ENCODE data around the gene HELZ2.
"Not testable (repeated sequence)": the region's sequence is repeated elsewhere in the genome, so short reads cannot be mapped to it uniquely, and the experiment has no call there.

Gene HELZ2

DNA sequence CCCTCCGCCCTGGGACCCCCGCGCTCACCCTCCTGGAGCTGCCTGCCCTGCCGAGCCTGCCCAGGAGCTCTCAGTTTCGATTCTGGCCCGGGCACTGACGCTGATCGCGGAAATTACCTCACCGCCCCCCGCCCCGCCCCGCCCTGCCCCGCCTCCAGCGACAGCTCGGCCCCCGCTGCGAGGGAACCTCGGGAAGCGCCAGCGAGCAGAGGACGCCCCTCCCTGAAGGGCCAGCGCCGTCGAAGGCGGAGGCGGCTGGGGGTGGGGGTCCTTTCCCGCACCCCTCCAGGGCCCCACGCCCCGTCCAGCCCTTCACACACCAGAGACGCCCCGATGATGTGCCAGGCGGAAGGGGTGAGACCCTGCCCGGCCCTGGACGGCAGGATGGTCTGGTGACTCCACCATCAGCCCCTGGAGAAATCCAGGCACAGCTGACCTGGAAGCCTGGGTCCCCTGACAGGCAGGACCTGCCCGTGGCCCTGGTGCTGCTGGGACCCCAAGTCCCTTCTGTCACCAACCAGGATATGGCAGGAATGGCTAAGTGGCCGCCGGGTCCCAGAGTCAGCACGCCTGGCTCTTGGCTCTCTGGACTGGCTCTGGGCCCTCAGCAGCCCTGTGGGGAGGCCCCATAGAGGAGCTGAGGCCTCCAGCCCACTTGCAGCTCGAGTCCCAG lies at the start of gene HELZ2:
TSS of gene HELZ2 (minus strand) at position 84 of the 673 bp plus-strand sequence. CDS start 1,854 bp downstream, outside the sequence.
- no peak for FAIRE-seq

DNA sequence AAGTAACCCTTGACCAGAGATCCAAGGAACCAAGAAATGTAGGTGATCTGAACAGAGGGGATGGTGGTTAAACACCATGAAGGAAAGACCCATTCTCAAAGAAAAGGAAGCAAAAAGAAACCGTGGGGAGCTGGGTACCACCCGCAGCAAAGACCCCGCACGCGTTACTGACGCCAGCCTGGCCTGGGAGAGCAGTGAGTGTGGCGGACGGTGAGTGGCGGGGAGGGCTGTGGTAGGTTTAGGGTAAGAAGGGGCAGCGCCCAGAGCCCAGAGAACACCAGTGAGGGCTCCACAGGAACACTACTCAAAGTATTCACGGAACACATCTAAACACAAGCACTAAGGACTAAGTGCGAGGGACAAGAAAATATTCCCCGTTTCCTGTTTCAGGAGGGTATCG lies 48.7 kb upstream of the HELZ2 start:
- FAIRE-seq = no peak

- FAIRE-seq = no peak
Observed at GRCh38 chr20:63622096-63622495, 48.1 kb upstream of the HELZ2 start.

GRCh38 chr20:63620991-63621390 lies 47.0 kb upstream of the HELZ2 start:
- FAIRE-seq = no peak

GRCh38 chr20:63619505-63619904 lies 45.5 kb upstream of the HELZ2 start:
- FAIRE-seq = no peak

DNA sequence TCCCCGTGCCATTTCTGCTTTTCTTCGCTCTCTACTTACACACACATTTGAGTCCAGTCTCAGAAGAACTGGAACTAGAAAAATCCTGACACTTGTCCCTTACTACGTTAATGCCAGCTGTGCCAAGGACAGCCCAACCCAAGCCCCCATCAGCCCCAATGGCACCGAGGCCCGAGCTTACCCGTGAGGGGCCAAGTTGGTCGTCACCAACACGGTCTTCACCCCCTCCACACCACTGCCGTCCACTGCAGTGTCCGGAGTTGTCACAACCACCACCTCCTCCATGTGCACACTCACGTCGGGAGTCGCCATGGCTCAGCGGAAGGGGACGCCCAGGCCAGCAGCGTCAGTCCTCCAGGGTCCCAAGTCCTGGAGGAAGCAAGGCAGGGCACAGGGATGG lies 45.0 kb upstream of the HELZ2 start:
- FAIRE-seq = no peak

DNA sequence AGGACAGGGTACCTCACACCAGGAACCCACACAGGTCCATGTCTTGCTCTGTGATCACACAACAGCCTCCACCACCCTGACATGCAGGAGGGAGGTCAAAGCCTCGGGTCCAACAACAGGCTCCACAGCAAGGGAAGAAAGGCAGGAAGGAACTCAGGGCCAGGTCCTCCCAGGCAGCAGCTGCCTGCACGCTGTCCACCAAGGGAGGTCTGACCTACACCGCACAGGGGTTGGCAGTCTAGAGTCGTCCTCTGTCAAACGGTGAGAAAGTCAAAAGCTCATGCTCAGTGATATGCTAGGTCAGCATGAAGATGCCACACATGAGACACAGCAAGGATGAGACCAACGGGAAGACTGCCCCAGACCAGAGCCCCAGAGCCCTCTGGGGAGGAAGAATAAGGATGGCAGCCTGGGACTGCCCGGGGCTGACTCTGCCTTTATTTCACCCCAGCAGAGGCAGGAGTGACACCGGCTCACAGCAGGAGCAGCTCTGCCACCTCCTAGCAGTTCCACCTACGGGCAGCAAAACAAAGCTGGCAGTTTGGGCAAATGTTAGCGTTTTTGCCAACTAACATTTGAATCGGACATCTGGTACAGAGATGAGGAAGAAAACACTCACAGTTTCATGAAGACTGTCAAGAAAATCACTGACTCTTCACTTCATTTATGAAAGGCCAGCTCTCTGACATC lies 44.4 kb upstream of the HELZ2 start:
- no peak for FAIRE-seq

DNA sequence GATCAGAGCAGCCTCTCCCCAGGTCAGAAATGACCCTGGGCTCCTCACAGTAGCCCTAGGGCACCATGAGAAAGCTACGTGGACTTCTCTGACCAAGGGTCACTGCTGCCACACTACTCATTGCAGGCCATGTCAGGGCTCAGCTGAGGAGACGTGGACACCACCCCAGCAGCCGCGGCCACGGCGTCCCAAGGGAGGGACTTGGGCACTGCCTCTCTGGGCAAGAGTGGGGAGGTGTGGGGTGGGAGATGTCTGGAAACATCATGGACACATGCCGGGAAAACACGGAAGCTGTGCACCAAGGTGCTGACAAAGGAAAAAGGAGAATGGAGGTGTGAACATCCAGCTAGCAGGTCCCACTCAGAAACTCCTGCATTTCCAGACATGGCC lies 43.8 kb upstream of the HELZ2 start:
- FAIRE-seq = no peak

DNA sequence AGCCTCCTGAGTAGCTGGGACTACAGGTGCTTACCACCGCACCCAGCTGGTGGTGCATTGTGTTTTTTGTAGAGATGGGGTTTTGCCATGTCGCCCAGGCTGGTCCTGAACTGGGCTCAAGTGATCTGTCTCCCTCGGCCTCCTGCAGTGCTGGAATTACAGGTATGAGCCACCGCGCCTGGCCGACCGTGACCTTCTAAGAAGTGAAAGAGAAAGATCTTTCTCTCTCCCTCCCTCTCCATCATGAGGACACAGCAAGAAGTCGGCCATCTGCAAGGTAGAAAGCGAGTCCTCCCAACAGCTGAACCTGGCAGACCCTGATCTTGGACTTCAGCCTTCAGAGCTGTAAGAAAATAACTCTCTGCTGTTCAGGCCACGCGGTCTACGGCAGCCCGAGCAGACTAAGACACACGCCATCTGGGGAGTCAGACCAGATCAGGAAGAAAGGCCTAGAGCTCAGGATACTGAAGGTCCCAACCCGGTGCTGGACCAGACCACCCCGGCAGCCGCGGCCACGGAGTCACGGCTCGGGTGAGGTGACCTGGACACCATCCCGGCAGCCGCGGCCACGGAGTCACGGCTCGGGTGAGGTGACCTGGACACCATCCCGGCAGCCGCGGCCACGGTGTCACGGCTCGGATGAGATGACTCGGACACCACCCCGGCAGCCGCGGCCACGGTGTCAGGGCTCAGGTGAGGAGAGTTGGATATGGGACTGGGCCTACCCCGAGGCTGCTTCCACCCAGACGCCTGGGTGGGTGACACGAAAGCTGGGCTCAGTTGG lies 43.2 kb upstream of the HELZ2 start:
- FAIRE-seq = no peak

DNA sequence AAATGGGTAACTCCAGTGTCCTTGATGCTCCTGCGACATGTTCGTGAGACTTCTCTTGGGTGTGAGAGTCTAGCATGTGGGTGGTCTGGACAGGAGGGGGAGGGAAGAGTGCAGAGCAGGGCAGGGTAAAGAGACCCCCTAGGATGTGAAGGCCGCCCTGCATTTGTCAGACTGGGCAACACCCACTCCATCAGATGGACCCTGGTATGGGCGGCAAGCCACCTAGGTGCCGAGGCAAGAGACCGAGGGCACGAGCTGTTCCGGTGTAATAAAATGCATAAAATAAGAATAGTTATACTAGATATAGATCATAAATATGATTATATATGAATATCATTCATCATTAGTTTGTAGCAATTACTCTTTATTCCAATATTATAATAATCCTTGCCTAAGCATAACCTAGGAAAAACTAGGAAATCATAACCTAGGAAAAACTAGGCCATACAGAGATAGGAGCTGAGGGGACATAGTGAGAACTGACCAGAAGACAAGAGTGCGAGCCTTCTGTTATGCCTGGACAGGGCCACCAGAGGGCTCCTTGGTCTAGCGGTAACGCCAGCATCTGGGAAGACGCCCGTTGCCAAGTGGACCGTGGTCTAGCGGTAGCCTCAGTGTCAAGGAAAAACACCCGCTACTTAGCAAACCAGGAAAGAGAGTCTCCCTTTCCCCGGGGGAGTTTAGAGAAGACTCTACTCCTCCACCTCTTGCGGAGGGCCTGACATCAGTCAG lies 40.0 kb upstream of the HELZ2 start:
- not testable (repeated sequence) for FAIRE-seq

DNA sequence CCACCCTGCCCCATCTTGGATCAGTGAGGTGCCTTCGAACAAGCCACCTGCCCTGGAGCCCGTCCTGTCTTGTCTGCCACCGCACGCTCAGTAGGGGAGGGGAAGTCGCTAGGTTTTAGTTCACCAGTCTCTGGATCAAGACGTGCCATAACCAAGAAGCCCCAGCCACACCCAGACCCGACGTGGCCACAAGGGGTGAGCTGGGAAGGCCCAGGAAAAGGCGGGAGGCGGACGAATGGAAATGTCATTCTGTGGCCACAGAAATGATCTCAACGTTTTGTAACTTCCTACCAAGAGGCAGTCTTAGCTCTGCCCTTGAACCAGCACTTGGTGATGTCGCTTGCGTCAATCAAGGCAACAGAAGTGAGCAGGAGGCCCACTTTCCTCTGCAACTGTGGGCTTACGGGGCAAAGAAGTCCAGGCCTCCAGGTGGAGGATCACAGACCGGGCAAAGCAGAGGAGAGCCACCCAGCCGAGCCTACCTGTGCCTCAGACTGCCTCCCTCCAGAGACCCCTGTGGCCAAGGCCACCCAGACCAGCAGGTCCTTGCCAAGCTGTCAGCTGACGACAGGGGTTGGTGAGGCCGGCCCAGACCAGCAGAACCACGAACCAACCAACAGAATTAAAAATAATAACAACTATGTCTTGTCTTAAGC lies 38.4 kb upstream of the HELZ2 start:
- no peak for FAIRE-seq

GRCh38 chr20:63611646-63612045 lies 37.6 kb upstream of the HELZ2 start:
- FAIRE-seq = no peak

- no peak for FAIRE-seq
Observed at GRCh38 chr20:63610581-63611435, 36.8 kb upstream of the HELZ2 start.

DNA sequence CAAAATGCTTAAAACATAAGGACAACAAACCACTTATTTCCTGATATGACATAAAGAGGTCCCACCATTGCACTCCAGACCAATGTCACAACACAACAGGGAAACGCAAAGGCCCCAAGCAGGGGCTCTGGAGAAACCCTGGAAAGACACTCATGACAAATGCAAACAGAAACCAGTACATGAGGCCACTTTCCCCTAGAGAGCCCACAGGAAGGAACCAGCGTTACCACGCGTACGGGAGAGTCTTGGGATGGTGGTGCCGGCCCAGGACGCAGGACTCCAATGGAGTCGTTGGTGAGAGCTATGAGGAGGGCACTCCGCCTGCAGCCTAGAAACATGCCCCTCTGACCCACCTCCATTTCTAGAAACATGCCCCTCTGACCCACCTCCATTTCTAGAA lies 32.6 kb upstream of the HELZ2 start:
- FAIRE-seq = no peak

DNA sequence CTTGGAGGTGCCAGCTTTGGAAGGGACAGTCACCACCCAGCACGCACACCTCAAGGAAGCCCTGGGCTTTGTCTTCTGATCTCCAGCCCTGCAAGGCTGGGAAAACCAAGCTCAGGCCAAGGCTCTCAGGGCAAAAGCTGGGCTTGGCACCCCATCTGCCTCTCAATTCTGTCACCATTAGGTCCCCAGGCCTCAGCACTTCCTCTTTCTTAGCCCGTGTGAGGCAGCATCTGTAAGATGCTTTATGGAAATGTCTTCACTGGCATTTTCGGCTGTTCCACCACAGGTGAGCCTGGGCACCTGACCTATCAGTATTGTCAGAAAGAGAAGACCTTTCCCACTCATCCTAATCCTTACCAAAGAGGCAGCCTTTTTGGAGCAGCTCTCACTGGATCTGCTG lies 28.3 kb upstream of the HELZ2 start:
- no peak for FAIRE-seq

DNA sequence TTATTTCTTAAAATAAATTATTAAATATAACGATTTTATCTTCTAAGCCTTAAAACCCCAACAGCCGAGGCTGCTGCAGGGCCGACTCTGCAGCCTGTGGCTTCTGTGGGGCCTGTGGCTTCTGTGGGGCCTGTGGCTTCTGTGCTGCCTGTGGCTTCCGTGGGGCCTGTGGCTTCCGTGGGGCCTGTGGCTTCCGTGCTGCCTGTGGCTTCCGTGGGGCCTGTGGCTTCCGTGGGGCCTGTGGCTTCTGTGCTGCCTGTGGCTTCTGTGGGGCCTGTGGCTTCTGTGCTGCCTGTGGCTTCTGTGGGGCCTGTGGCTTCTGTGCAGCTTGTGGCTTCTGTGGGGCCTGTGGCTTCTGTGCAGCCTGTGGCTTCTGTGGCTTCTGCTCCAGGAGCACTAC lies 27.6 kb upstream of the HELZ2 start:
- FAIRE-seq = not testable (repeated sequence)

DNA sequence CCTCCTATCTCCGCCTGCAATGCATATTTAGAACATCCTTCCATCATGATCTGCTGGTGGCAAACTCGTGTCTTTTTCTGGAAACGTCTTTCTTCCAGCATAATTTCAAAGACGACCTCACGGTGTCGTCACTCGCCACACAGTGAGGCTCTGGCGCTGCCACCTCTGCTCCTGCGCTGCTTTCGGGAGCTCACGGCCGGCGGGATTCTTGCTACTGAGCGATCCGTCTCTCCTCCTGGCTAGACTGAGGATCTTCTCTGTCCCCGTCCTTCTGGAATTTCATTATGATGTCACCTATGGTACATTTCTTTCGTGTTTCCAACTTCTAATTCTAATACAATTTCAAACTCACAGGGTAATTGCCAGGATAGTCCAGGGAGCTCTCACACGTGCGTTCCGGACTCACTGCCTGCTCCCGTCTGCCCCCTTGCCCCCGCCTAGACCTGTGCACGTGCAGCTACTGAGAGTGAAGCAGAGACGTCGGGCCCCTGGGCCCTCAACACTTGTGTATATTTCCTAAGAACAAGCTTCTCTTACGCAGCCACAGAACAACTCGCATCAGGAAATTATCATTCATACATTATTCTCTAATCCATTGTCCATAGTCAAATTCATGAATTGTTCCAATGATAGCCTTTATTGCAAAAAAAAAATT lies 25.5 kb upstream of the HELZ2 start:
- FAIRE-seq = no peak

- FAIRE-seq = no peak
Observed at GRCh38 chr20:63598479-63599395, 24.7 kb upstream of the HELZ2 start.

DNA sequence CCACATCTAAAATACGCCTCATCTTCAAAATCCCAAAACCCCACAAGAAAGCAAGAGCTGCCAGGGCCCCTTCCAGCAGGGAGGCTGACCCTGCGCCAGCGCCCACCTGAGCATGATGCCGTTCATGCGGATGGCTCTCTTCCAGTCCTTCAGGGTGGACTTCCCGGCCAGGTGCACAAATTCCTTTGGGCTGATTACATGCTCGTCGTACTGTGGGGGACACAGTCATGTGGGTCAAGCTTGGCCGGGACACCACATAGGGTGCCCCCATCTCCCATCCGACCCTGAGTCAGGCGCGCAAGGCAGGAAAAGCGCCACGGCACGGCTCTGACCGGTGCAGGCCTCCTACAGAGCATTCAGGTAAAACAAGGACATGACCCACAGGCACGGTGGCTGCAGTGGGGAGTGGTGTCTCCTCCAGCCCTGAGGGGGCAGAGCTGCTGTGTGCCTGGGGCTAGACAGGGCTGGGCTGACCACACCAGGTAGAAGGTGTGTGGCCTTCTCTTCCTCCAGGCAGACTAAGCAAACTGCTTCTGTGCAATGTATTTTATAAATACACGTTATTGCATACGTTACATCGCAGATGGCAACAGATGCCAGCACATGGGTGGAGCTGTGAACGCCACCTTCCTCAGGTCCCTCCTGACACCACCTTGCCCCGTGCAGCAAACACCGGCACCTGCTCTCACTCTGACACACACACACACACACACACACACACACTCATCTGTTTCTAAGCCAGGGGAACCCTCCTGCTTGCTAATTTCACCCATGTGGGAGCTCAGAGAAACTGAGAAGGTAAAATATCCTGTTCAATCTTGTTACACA lies 23.8 kb upstream of the HELZ2 start:
- no peak for FAIRE-seq

Data from colon (tissue), 2 donors.